GM18499 (cell line): ENCODE results near the gene CHAMP1.
"Not testable (repeated sequence)": the region's sequence is repeated elsewhere in the genome, so short reads cannot be mapped to it uniquely, and the experiment has no call there.

ENCODE experiments used
- ATAC-seq: cut with Tn5 transposase; IDR thresholded peaks from one replicate; pipeline ENCODE4 v1.9.1; 2021; ENCODE audit warnings: moderate number of reproducible peaks; ENCODE audit not compliant: insufficient read depth, unreplicated experiment

CHAMP1 gene

GRCh38 chr13:114330086-114330485 lies 15.8 kb downstream of the CHAMP1 start:
- ATAC-seq: no peak

GRCh38 chr13:114333881-114334280 lies 19.6 kb downstream of the CHAMP1 start:
- not testable (repeated sequence) for ATAC-seq

GRCh38 chr13:114334305-114335053 lies 20.2 kb downstream of the CHAMP1 start:
- no peak for ATAC-seq

GRCh38 chr13:114336457-114336856 lies 22.2 kb downstream of the CHAMP1 start:
- not testable (repeated sequence) for ATAC-seq

- no peak for ATAC-seq
Measured at GRCh38 chr13:114338959-114339358, 24.7 kb downstream of the CHAMP1 start.

- no peak for ATAC-seq
Measured at GRCh38 chr13:114339857-114340534, 25.7 kb downstream of the CHAMP1 start.

- no peak for ATAC-seq
Measured at GRCh38 chr13:114341003-114341777, 26.9 kb downstream of the CHAMP1 start.

GRCh38 chr13:114347256-114347655 lies 33.0 kb downstream of the CHAMP1 start:
- ATAC-seq: not testable (repeated sequence)

- not testable (repeated sequence) for ATAC-seq
Measured at GRCh38 chr13:114352763-114353162, 38.5 kb downstream of the CHAMP1 start.

- ATAC-seq: not testable (repeated sequence)
Measured at GRCh38 chr13:114353382-114353781, 39.1 kb downstream of the CHAMP1 start.
